Spleen (tissue), 11 donors: ENCODE results near the gene DRD3. TPM values are rescaled to one million over a fixed set of nuclear protein-coding genes. Genes with fewer than 3 reads are reported as not detected.

Experiments
- DNase-seq: peaks from one replicate; pipeline ENCODE4 v3.0.0-alpha.2; 2020
- H3K27ac ChIP-seq, 8 donors: fragments of 200-600 bp; sonication (generic) in 7 of 8; 1 replicate in 4 of 8; 2 replicates in 4 of 8; pipeline versions ENCODE4 v1.5.0 to v1.8.0; 2016 to 2021; ENCODE audit warnings: inconsistent platforms in 4 of 8, mild to moderate bottlenecking in 4 of 8, moderate library complexity in 1 of 8
- H3K27me3 ChIP-seq, 7 donors: fragments of 200-600 bp; sonication (generic) in 6 of 7; replicated peaks in 1 of 7; 1 replicate in 4 of 7; 2 replicates in 3 of 7; pipeline versions ENCODE4 v1.5.0 to v1.8.0; 2016 to 2021; ENCODE audit warnings: inconsistent platforms in 3 of 7, mild to moderate bottlenecking in 1 of 7
- H3K36me3 ChIP-seq, 6 donors: fragments of 200-600 bp; sonication (generic) in 5 of 6; 1 replicate in 4 of 6; 2 replicates in 2 of 6; pipeline versions ENCODE4 v1.5.0 to v1.8.0; 2016 to 2021; ENCODE audit warnings: inconsistent platforms in 2 of 6
- H3K4me1 ChIP-seq, 6 donors: fragments of 200-600 bp; sonication (generic) in 5 of 6; 1 replicate in 3 of 6; 2 replicates in 3 of 6; pipeline versions ENCODE4 v1.5.0 to v1.8.0; 2016 to 2021; ENCODE audit warnings: inconsistent platforms in 3 of 6
- H3K4me3 ChIP-seq, 8 donors: fragments of 200-600 bp; sonication (generic) in 7 of 8; 1 replicate in 4 of 8; 2 replicates in 4 of 8; pipeline versions ENCODE4 v1.5.0 to v1.8.0; 2016 to 2021; ENCODE audit warnings: inconsistent platforms in 4 of 8, mild to moderate bottlenecking in 4 of 8, moderate library complexity in 2 of 8
- H3K9me3 ChIP-seq, 8 donors: fragments of 200-600 bp; sonication (generic) in 7 of 8; 1 replicate in 4 of 8; 2 replicates in 4 of 8; pipeline versions ENCODE4 v1.5.0 to v1.8.0; 2016 to 2021; ENCODE audit warnings: inconsistent platforms in 4 of 8
- CTCF ChIP-seq, 11 experiments: fragments of 200-600 bp in 7 of 11; fragments of 450-650 bp in 4 of 11; sonication (generic) in 4 of 11; IDR thresholded peaks in 8 of 11; conservative IDR thresholded peaks in 3 of 11; 1 replicate in 7 of 11; 2 replicates in 4 of 11; pipeline versions ENCODE4 v1.4.0 to v1.8.0; 2016 to 2021; ENCODE audit warnings: antibody characterized with exemption in 11 of 11, inconsistent platforms in 4 of 11, mild to moderate bottlenecking in 1 of 11
- POLR2A ChIP-seq, 3 donors: fragments of 450-650 bp; IDR thresholded peaks; one replicate each; pipeline ENCODE4 v1.5.1; 2017; ENCODE audit warnings: antibody characterized with exemption in 3 of 3, mild to moderate bottlenecking in 1 of 3
- POLR2AphosphoS5 ChIP-seq, 3 donors: sonication (generic); formaldehyde crosslinking; IDR thresholded peaks; one replicate each; pipeline ENCODE4 v1.5.1; 2017; ENCODE audit warnings: antibody characterized with exemption in 3 of 3
- WGBS, 5 donors: extraction: QIAGEN DNeasy Blood & Tissue Kit in 3 of 5; methylation state at CpG; one replicate each; pipeline versions ENCODE4 v1.1.5 to v1.1.7; 2013 to 2018; 5-methylcytosine and 5-hydroxymethylcytosine counted together
- intact Hi-C: fragments of 100-400 bp; cut with DNase I; formaldehyde crosslinking; loops from one replicate; pipeline ENCODE4 v1.15.0; 2023; ENCODE audit warnings: low total_unique reads
- polyA plus RNA-seq, 3 donors: library from polyadenylated mRNA; stranded (reverse); fragments of 200-250 nt; gene quantifications; one replicate each; pipeline ENCODE4 v1.2.1, GENCODE V29; 2013
- total RNA-seq, 7 donors: library from RNA; depleted of rRNA in 3 of 7; stranded (reverse); fragments of >200 nt in 3 of 7; fragmentation: NEBNext Ultra II Directional in 4 of 7; extraction: Animal tissue kit (Norgen Biotek cat#: 25700) in 4 of 7; gene quantifications; one replicate each; pipeline versions ENCODE4 v1.1.0 to v1.2.1, GENCODE V29; 2016 to 2021
- donor health status: healthy with polysubstance abuse.
- donor health status: DM: no; HTN: no; CAD: no; lungs with moderate emphysema.
- donor health status: DM: no; HTN: no; CAD: no.
- donor health status: Bipolar disorder and iron deficiency.
- donor health status: healthy.
- donor health status: DM: no; HTN: no; CAD: no.
- donor health status: DM: yes; HTN: yes; CAD: no.

Gene DRD3
- total and polyA plus RNA-seq, 10 donors, result 0.30 TPM; not detected in 9

DNA sequence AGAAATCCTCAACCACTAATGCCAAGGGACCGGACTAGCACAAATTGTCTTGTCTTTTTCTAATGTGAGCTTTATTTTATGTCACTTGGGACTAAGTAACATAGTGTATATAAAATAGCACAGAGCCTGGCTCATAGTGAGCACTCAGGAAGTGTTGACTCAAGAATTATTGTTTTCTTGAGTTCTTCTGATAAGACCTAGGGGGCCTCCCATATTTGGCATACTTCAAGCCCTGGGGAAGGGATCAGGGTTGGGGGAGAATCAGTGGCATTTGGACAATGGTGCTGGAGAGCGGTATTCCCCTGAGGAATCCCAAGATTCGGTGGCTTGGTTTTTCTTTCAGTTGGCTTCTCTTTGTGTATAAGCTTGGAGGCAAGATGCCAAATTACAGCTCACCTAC, 39.2 kb upstream of the DRD3 start:
- Histone ChIP-seq H3K4me1 (peaks cover 17 to 98% (median 52%) of the 10 kb centered on the region in 6 donors), H3K36me3 (no peaks in the 10 kb centered on the region), H3K4me3 (no peak overlapping the region), H3K27ac (peak overlapping the region in 6 of 8 donors; percentile 37 to 96 (median 92)), H3K27me3 (no peaks in the 10 kb centered on the region), H3K9me3 (no peaks in the 10 kb centered on the region)
- no peak for TF ChIP-seq POLR2AphosphoS5 (IDR thresholded peaks at IDR 0.05)
- no peak for TF ChIP-seq CTCF (IDR thresholded peaks at IDR 0.05 in 8 of 11, conservative IDR thresholded peaks at IDR 0.05 in 3 of 11)
- intact Hi-C loops, result no loop called here
- no peak for DNase-seq
- 86 to 95% (median 91%) methylated on average over 3 of the region's 3 CpGs for WGBS, 5 donors

GRCh38 chr3:114217266-114217665, 38.4 kb upstream of the DRD3 start:
- no peaks in the 10 kb centered on the region for H3K27me3 ChIP-seq
- TF ChIP-seq POLR2A (IDR thresholded peaks at IDR 0.05) (no peak), CTCF (IDR thresholded peaks at IDR 0.05 in 8 of 11, conservative IDR thresholded peaks at IDR 0.05 in 3 of 11) (no peak), POLR2AphosphoS5 (IDR thresholded peaks at IDR 0.05) (no peak)
- no peak for DNase-seq
- intact Hi-C loops, result no loop called here
- no peaks in the 10 kb centered on the region for H3K36me3 ChIP-seq
- H3K9me3 ChIP-seq, result no peaks in the 10 kb centered on the region
- peak overlapping the region; percentile 17 to 96 (median 90) for H3K27ac ChIP-seq
- H3K4me3 ChIP-seq, result no peak overlapping the region
- H3K4me1 ChIP-seq, result peaks cover 21 to 98% (median 56%) of the 10 kb centered on the region in 6 donors

- no peaks in the 10 kb centered on the region for H3K36me3 ChIP-seq
- H3K4me3 ChIP-seq, result no peak overlapping the region
- peak overlapping the region in 7 of 8 donors; percentile 87 to 96 (median 93) for H3K27ac ChIP-seq
- H3K27me3 ChIP-seq, result no peaks in the 10 kb centered on the region
- H3K9me3 ChIP-seq, result no peaks in the 10 kb centered on the region
- TF ChIP-seq CTCF (IDR thresholded peaks at IDR 0.05 in 8 of 11, conservative IDR thresholded peaks at IDR 0.05 in 3 of 11), result no peak
- no peak for TF ChIP-seq POLR2AphosphoS5 (IDR thresholded peaks at IDR 0.05)
- TF ChIP-seq POLR2A (IDR thresholded peaks at IDR 0.05), result no peak
- peaks cover 21 to 92% (median 53%) of the 10 kb centered on the region in 6 donors for H3K4me1 ChIP-seq
- 89 to 94% (median 92%) methylated on average over 5 of the region's 5 CpGs for WGBS, 5 donors
- no peak for DNase-seq
- intact Hi-C loops, result no loop called here
Measured at GRCh38 chr3:114216186-114216970, 37.5 kb upstream of the DRD3 start.

DNA sequence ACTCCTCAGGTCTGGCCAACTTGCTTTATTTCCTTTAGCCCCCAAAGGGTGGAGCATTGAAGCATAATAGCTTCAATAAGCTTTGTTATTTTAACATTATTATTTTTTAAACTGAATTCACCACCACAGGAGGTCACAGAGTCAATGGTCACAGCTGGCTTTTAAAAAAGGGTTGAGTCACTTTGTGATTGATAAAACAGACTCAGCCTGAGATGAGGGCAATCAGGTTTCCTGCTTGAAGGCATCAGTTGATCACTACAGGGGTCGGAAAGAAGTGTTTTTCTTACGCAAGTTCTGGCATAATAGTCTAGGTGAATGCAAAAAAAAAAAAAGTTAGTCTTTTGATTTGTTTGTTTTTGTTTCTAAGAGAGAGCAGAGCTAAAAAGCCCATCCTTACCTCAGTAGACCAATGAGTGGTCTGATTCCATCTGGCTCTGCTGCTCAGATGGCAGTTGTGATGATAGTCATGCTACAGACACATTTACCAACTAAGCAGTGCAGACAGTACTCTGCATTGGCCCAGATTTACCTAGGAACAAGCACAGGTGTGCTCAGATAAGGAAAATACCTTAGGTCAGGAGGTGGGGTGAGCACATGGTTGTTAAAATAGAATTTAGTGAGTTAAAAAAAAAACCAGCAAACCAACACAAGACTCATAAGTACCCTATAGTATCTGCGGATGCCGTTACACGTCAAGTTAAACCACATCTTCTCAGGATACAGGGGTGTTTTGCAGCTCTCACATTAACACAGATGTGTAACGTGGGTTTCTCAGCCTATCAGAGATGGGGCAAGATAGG, 35.9 kb upstream of the DRD3 start:
- Histone ChIP-seq H3K4me1 (peaks cover 21 to 77% (median 40%) of the 10 kb centered on the region in 6 donors), H3K36me3 (no peaks in the 10 kb centered on the region), H3K27ac (peak overlapping the region; percentile 87 to 96 (median 92)), H3K27me3 (no peaks in the 10 kb centered on the region), H3K4me3 (peak overlapping the region in 5 of 8 donors; percentile 20 to 62 (median 22)), H3K9me3 (no peaks in the 10 kb centered on the region)
- 49 to 61% (median 54%) methylated on average over 6 of the region's 6 CpGs for WGBS, 5 donors
- DNase-seq, result no peak
- TF ChIP-seq CTCF (IDR thresholded peaks at IDR 0.05 in 8 of 11, conservative IDR thresholded peaks at IDR 0.05 in 3 of 11) (no peak), POLR2AphosphoS5 (IDR thresholded peaks at IDR 0.05) (peak in 1 of 3 donors; percentile 55)
- intact Hi-C loops, result no loop called here
